ENCODE results near the gene FUS.

Gene FUS

GRCh38 chr16:31131841-31132271 is 48.1 kb upstream of the FUS start:
- no peak for DNase-seq (ENCODE audit: low spot score)
- H3K4me1 ChIP-seq (ENCODE audit: control insufficient read depth in 2 of 2, insufficient read depth in 1 of 2, low read depth in 1 of 2, low read length in 2 of 2): peaks cover 14 to 15% of the 10 kb centered on the region in 2 donors

GRCh38 chr16:31132303-31132979 is 47.5 kb upstream of the FUS start:
- H3K79me1 ChIP-seq (ENCODE audit: low read depth, low read length): peaks cover 2% of the 10 kb centered on the region
- H2BK5ac ChIP-seq (ENCODE audit: low read length): no peak overlapping the region
- WGBS, 2 donors (ENCODE audit: extremely low coverage in 2 of 2, insufficient read length in 2 of 2, insufficient replicate concordance in 1 of 2): no CpG with 5 or more reads among the region's 20 CpGs
- H2AK5ac ChIP-seq (ENCODE audit: low read depth, low read length): no peak overlapping the region
- H2AFZ ChIP-seq (ENCODE audit: low read length): no peak overlapping the region
- H3K23ac ChIP-seq (ENCODE audit: low read depth, low read length, poor library complexity): peak overlapping the region; percentile 52
- H3K14ac ChIP-seq (ENCODE audit: low read length): no peak overlapping the region
- H3K4me2 ChIP-seq (ENCODE audit: insufficient read depth, low read length, poor library complexity, severe bottlenecking): no peak overlapping the region
- H3K9ac ChIP-seq (ENCODE audit: low read depth, low read length, poor library complexity): no peak overlapping the region
- no peak overlapping the region for H4K91ac ChIP-seq (ENCODE audit: low read depth, low read length, poor library complexity)
- no peak overlapping the region for H2BK15ac ChIP-seq (ENCODE audit: low read length)
- no peak overlapping the region for H3K27ac ChIP-seq (replicated peaks; ENCODE audit: low read length)
- no peak overlapping the region for H2BK12ac ChIP-seq (ENCODE audit: low read length)
- no peak overlapping the region for H3K4me3 ChIP-seq (ENCODE audit: low read length in 2 of 2)
- no peak overlapping the region for H3K18ac ChIP-seq (ENCODE audit: low read length)
- H2BK120ac ChIP-seq (ENCODE audit: low read depth, low read length): no peak overlapping the region
- H3K4me1 ChIP-seq (ENCODE audit: control insufficient read depth in 2 of 2, insufficient read depth in 1 of 2, low read depth in 1 of 2, low read length in 2 of 2): peaks cover 14 to 15% of the 10 kb centered on the region in 2 donors
- peaks cover 0 to 3% (median 0%) of the 10 kb centered on the region in 3 experiments for H3K27me3 ChIP-seq (ENCODE audit: control insufficient read depth in 3 of 3, insufficient read depth in 3 of 3, low read depth in 1 of 3, low read length in 3 of 3)
- peaks cover 23 to 48% of the 10 kb centered on the region in 2 donors for H3K36me3 ChIP-seq (replicated peaks in 1 of 2; ENCODE audit: control insufficient read depth in 2 of 2, insufficient read depth in 2 of 2, low read length in 2 of 2)
- H4K8ac ChIP-seq (ENCODE audit: low read depth, low read length): no peak overlapping the region
- DNase-seq (ENCODE audit: low spot score): no peak
- H3K4ac ChIP-seq (ENCODE audit: low read length): no peak overlapping the region
- H3K9me3 ChIP-seq (replicated peaks in 1 of 2; ENCODE audit: control insufficient read depth in 2 of 2, insufficient read depth in 1 of 2, low read depth in 1 of 2, low read length in 2 of 2): no peaks in the 10 kb centered on the region

More at GRCh38 chr16:31131841-31132271, 48.1 kb upstream of the FUS start:
- no peak overlapping the region for H3K4me3 ChIP-seq (ENCODE audit: low read length in 2 of 2)
- H2AFZ ChIP-seq (ENCODE audit: low read length): no peak overlapping the region
- H3K23ac ChIP-seq (ENCODE audit: low read depth, low read length, poor library complexity): peak overlapping the region; percentile 52
- no peak overlapping the region for H3K27ac ChIP-seq (replicated peaks; ENCODE audit: low read length)
- H2BK120ac ChIP-seq (ENCODE audit: low read depth, low read length): no peak overlapping the region
- H3K4ac ChIP-seq (ENCODE audit: low read length): no peak overlapping the region
- H3K4me2 ChIP-seq (ENCODE audit: insufficient read depth, low read length, poor library complexity, severe bottlenecking): no peak overlapping the region
- no peak overlapping the region for H4K91ac ChIP-seq (ENCODE audit: low read depth, low read length, poor library complexity)
- no peak overlapping the region for H3K14ac ChIP-seq (ENCODE audit: low read length)
- H3K9ac ChIP-seq (ENCODE audit: low read depth, low read length, poor library complexity): no peak overlapping the region
- H3K27me3 ChIP-seq (ENCODE audit: control insufficient read depth in 3 of 3, insufficient read depth in 3 of 3, low read depth in 1 of 3, low read length in 3 of 3): peaks cover 0 to 3% (median 0%) of the 10 kb centered on the region in 3 experiments
- no peak overlapping the region for H4K8ac ChIP-seq (ENCODE audit: low read depth, low read length)
- H3K18ac ChIP-seq (ENCODE audit: low read length): no peak overlapping the region
- no peak overlapping the region for H2BK5ac ChIP-seq (ENCODE audit: low read length)
- H3K9me3 ChIP-seq (replicated peaks in 1 of 2; ENCODE audit: control insufficient read depth in 2 of 2, insufficient read depth in 1 of 2, low read depth in 1 of 2, low read length in 2 of 2): no peaks in the 10 kb centered on the region
- peaks cover 28 to 54% of the 10 kb centered on the region in 2 donors for H3K36me3 ChIP-seq (replicated peaks in 1 of 2; ENCODE audit: control insufficient read depth in 2 of 2, insufficient read depth in 2 of 2, low read length in 2 of 2)
- no CpG with 5 or more reads among the region's 5 CpGs for WGBS, 2 donors (ENCODE audit: extremely low coverage in 2 of 2, insufficient read length in 2 of 2, insufficient replicate concordance in 1 of 2)
- peaks cover 2% of the 10 kb centered on the region for H3K79me1 ChIP-seq (ENCODE audit: low read depth, low read length)
- no peak overlapping the region for H2AK5ac ChIP-seq (ENCODE audit: low read depth, low read length)
- H2BK15ac ChIP-seq (ENCODE audit: low read length): no peak overlapping the region
- H2BK12ac ChIP-seq (ENCODE audit: low read length): no peak overlapping the region

- H3K23ac ChIP-seq (ENCODE audit: low read depth, low read length, poor library complexity): peak overlapping the region; percentile 77
- no peak overlapping the region for H3K14ac ChIP-seq (ENCODE audit: low read length)
- no CpG with 5 or more reads among the region's 6 CpGs for WGBS, 2 donors (ENCODE audit: extremely low coverage in 2 of 2, insufficient read length in 2 of 2, insufficient replicate concordance in 1 of 2)
- H3K27me3 ChIP-seq (ENCODE audit: control insufficient read depth in 3 of 3, insufficient read depth in 3 of 3, low read depth in 1 of 3, low read length in 3 of 3): peaks cover 0 to 3% (median 0%) of the 10 kb centered on the region in 3 experiments
- no peak overlapping the region for H3K27ac ChIP-seq (replicated peaks; ENCODE audit: low read length)
- peaks cover 17 to 43% of the 10 kb centered on the region in 2 donors for H3K36me3 ChIP-seq (replicated peaks in 1 of 2; ENCODE audit: control insufficient read depth in 2 of 2, insufficient read depth in 2 of 2, low read length in 2 of 2)
- H3K9me3 ChIP-seq (replicated peaks in 1 of 2; ENCODE audit: control insufficient read depth in 2 of 2, insufficient read depth in 1 of 2, low read depth in 1 of 2, low read length in 2 of 2): no peaks in the 10 kb centered on the region
- peaks cover 14 to 15% of the 10 kb centered on the region in 2 donors for H3K4me1 ChIP-seq (ENCODE audit: control insufficient read depth in 2 of 2, insufficient read depth in 1 of 2, low read depth in 1 of 2, low read length in 2 of 2)
- H2BK15ac ChIP-seq (ENCODE audit: low read length): no peak overlapping the region
- H2AK5ac ChIP-seq (ENCODE audit: low read depth, low read length): no peak overlapping the region
- no peak overlapping the region for H2AFZ ChIP-seq (ENCODE audit: low read length)
- no peak overlapping the region for H2BK5ac ChIP-seq (ENCODE audit: low read length)
- DNase-seq (ENCODE audit: low spot score): no peak
- no peak overlapping the region for H3K4ac ChIP-seq (ENCODE audit: low read length)
- no peak overlapping the region for H3K4me2 ChIP-seq (ENCODE audit: insufficient read depth, low read length, poor library complexity, severe bottlenecking)
- no peak overlapping the region for H3K18ac ChIP-seq (ENCODE audit: low read length)
- H4K91ac ChIP-seq (ENCODE audit: low read depth, low read length, poor library complexity): no peak overlapping the region
- peaks cover 2% of the 10 kb centered on the region for H3K79me1 ChIP-seq (ENCODE audit: low read depth, low read length)
- H4K8ac ChIP-seq (ENCODE audit: low read depth, low read length): peak overlapping the region; percentile 48
- H3K9ac ChIP-seq (ENCODE audit: low read depth, low read length, poor library complexity): peak overlapping the region; percentile 15
- no peak overlapping the region for H2BK12ac ChIP-seq (ENCODE audit: low read length)
- H2BK120ac ChIP-seq (ENCODE audit: low read depth, low read length): no peak overlapping the region
- H3K4me3 ChIP-seq (ENCODE audit: low read length in 2 of 2): no peak overlapping the region
Observed at GRCh38 chr16:31133046-31133501, 46.9 kb upstream of the FUS start.

GRCh38 chr16:31134091-31134571 is 45.8 kb upstream of the FUS start:
- peaks cover 0 to 3% (median 0%) of the 10 kb centered on the region in 3 experiments for H3K27me3 ChIP-seq (ENCODE audit: control insufficient read depth in 3 of 3, insufficient read depth in 3 of 3, low read depth in 1 of 3, low read length in 3 of 3)
- no peak overlapping the region for H2AK5ac ChIP-seq (ENCODE audit: low read depth, low read length)
- peaks cover 17 to 35% of the 10 kb centered on the region in 2 donors for H3K36me3 ChIP-seq (replicated peaks in 1 of 2; ENCODE audit: control insufficient read depth in 2 of 2, insufficient read depth in 2 of 2, low read length in 2 of 2)
- H2BK15ac ChIP-seq (ENCODE audit: low read length): no peak overlapping the region
- H2AFZ ChIP-seq (ENCODE audit: low read length): no peak overlapping the region
- peaks cover 15 to 17% of the 10 kb centered on the region in 2 donors for H3K4me1 ChIP-seq (ENCODE audit: control insufficient read depth in 2 of 2, insufficient read depth in 1 of 2, low read depth in 1 of 2, low read length in 2 of 2)
- peaks cover 2% of the 10 kb centered on the region for H3K79me1 ChIP-seq (ENCODE audit: low read depth, low read length)
- no peak overlapping the region for H2BK120ac ChIP-seq (ENCODE audit: low read depth, low read length)
- no peak overlapping the region for H3K4ac ChIP-seq (ENCODE audit: low read length)
- no peak overlapping the region for H2BK5ac ChIP-seq (ENCODE audit: low read length)
- H4K8ac ChIP-seq (ENCODE audit: low read depth, low read length): no peak overlapping the region
- H3K4me2 ChIP-seq (ENCODE audit: insufficient read depth, low read length, poor library complexity, severe bottlenecking): no peak overlapping the region
- no peak for DNase-seq (ENCODE audit: low spot score)
- no peaks in the 10 kb centered on the region for H3K9me3 ChIP-seq (replicated peaks in 1 of 2; ENCODE audit: control insufficient read depth in 2 of 2, insufficient read depth in 1 of 2, low read depth in 1 of 2, low read length in 2 of 2)
- H3K18ac ChIP-seq (ENCODE audit: low read length): no peak overlapping the region
- no peak overlapping the region for H4K91ac ChIP-seq (ENCODE audit: low read depth, low read length, poor library complexity)
- no CpG with 5 or more reads among the region's 5 CpGs for WGBS, 2 donors (ENCODE audit: extremely low coverage in 2 of 2, insufficient read length in 2 of 2, insufficient replicate concordance in 1 of 2)
- H3K27ac ChIP-seq (replicated peaks; ENCODE audit: low read length): no peak overlapping the region
- H3K4me3 ChIP-seq (ENCODE audit: low read length in 2 of 2): no peak overlapping the region
- no peak overlapping the region for H3K23ac ChIP-seq (ENCODE audit: low read depth, low read length, poor library complexity)
- H2BK12ac ChIP-seq (ENCODE audit: low read length): no peak overlapping the region
- no peak overlapping the region for H3K14ac ChIP-seq (ENCODE audit: low read length)
- no peak overlapping the region for H3K9ac ChIP-seq (ENCODE audit: low read depth, low read length, poor library complexity)

All from neuronal stem cell (in vitro differentiated cells).